Esophagus muscularis mucosa (tissue), 3 donors: ENCODE results near the gene IL10.

ENCODE experiments used
- CTCF ChIP-seq, 3 experiments: fragments of 200-600 bp in 2 of 3; fragments of 450-650 bp in 1 of 3; sonication (generic) in 2 of 3; IDR thresholded peaks; one replicate each; pipeline ENCODE4 v1.5.1; 2017 to 2019; ENCODE audit warnings: antibody characterized with exemption in 3 of 3, mild to moderate bottlenecking in 2 of 3, moderate library complexity in 1 of 3
- POLR2A ChIP-seq: fragments of 450-650 bp; IDR thresholded peaks from one replicate; pipeline ENCODE4 v1.6.1; 2017; ENCODE audit warnings: antibody characterized with exemption, moderate library complexity, mild to moderate bottlenecking, low read depth
- POLR2AphosphoS5 ChIP-seq, 2 donors: sonication (generic); formaldehyde crosslinking; IDR thresholded peaks; one replicate each; pipeline ENCODE4 v1.6.1; 2017; ENCODE audit warnings: antibody characterized with exemption in 2 of 2

GRCh38 chr1:206738370-206739366 is 33.6 kb downstream of the IL10 start:
- peak in 1 of 3 experiments; percentile 24 for TF ChIP-seq CTCF (IDR thresholded peaks at IDR 0.05)
- TF ChIP-seq POLR2AphosphoS5 (IDR thresholded peaks at IDR 0.05) = no peak
- no peak for TF ChIP-seq POLR2A
